Spleen (tissue), 7 donors: ENCODE measurements around the gene CYFIP2.

Experiments
- CTCF ChIP-seq, 11 experiments: fragments of 200-600 bp in 7 of 11; fragments of 450-650 bp in 4 of 11; sonication (generic) in 4 of 11; IDR thresholded peaks in 8 of 11; conservative IDR thresholded peaks in 3 of 11; 1 replicate in 7 of 11; 2 replicates in 4 of 11; pipeline versions ENCODE4 v1.4.0 to v1.8.0; 2016 to 2021; ENCODE audit warnings: antibody characterized with exemption in 11 of 11, inconsistent platforms in 4 of 11, mild to moderate bottlenecking in 1 of 11
- POLR2A ChIP-seq, 3 donors: fragments of 450-650 bp; IDR thresholded peaks; one replicate each; pipeline ENCODE4 v1.5.1; 2017; ENCODE audit warnings: antibody characterized with exemption in 3 of 3, mild to moderate bottlenecking in 1 of 3
- POLR2AphosphoS5 ChIP-seq, 3 donors: sonication (generic); formaldehyde crosslinking; IDR thresholded peaks; one replicate each; pipeline ENCODE4 v1.5.1; 2017; ENCODE audit warnings: antibody characterized with exemption in 3 of 3
- donor health status: DM: no; HTN: no; CAD: no; lungs with moderate emphysema.
- donor health status: DM: no; HTN: no; CAD: no.
- donor health status: DM: no; HTN: no; CAD: no.

DNA sequence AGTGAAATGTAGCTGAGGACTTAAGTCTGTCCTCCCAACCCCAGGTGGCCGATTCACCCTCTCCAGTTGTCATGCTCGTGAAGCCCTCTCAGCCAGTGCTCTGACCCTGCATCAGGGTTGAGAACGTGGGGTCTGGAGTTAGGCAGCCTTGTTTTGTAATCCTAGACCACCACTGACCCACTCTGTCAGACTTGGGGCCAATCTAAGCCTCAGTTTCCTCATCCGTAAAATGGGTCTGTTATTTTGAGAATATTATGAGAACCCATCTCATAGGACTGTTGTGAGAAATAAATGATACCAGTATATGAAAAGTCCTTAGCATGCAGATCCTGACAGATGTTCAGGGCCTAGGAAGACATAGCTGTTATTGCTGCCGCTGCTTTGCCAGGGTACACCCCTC, 37.1 kb downstream of the CYFIP2 start:
- no peak for TF ChIP-seq CTCF (IDR thresholded peaks at IDR 0.05 in 8 of 11, conservative IDR thresholded peaks at IDR 0.05 in 3 of 11)
- TF ChIP-seq POLR2AphosphoS5 (IDR thresholded peaks at IDR 0.05) = no peak
- no peak for TF ChIP-seq POLR2A (IDR thresholded peaks at IDR 0.05)
